Subcutaneous preadipocyte (primary cell): Measurements from ENCODE around the gene ARL4A. TPM values are rescaled to one million over a fixed set of nuclear protein-coding genes. Genes with fewer than 3 reads are reported as not detected.

Experiments
- small RNA-seq: library from RNA; depleted of rRNA; stranded (forward); fragments of <200 nt; gene quantifications from one replicate; pipeline ENCODE3, GENCODE V24; 2012
- total RNA-seq: library from RNA; depleted of rRNA; stranded (reverse); fragments of >200 nt; gene quantifications from 2 replicates; pipeline ENCODE4 v1.2.3, GENCODE V29; 2012

The ARL4A gene, protein sequence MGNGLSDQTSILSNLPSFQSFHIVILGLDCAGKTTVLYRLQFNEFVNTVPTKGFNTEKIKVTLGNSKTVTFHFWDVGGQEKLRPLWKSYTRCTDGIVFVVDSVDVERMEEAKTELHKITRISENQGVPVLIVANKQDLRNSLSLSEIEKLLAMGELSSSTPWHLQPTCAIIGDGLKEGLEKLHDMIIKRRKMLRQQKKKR
- total RNA-seq, result 18.4 and 30.1 TPM in 2 replicates

DNA sequence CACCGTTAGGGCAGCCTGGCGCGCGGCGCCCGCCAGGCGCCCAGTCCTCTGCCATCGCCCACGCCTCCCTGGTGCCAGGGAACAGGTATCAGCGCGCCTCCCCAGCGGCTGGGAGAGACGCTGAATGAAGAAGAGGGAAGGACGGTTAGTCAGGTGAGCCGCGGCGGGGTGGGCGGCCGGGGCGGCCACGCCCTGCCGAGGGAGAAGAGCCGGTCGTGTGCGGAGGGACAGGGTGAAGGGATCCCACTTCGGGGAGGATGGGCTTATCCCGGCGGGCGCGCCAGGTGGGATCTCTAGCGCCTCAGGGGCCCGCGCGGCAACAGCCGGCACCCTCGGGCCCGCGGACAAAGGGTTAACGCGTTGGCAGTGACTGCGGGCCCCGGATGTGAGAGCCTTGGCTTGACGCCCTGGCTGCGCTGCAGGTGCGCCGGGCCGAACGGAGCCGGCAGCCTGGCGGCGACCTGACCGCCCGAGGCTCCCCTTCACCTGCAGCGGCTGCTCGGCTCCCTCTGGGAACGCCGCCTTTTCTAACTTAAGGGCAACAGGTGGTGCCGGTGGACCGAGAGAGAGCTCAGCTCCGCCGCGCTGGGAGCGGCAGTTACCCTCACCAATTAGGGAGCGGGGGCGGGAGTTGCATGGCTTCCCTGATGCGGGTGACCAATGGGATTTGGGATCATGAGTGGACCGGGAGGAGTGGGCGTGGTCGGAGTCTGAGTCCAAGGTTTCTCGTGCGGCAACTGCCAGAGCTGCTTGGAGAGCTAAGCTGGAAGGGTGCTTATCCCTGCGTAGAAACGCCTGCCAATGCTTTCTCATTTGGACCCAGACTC is at the start of gene ARL4A:
ARL4A (plus strand) TSS at position 743 of the 827 bp plus-strand sequence. CDS start 622 bp downstream, outside the sequence.

Small RNA genes lying within 50 kb of the gene (small RNA-seq; reads per million reads assigned to genes)
- gene RF00264, result not detected

Other genes starting within 250 kb of the ARL4A start
- gene SCIN, start 116.9 kb upstream of the ARL4A start, total RNA-seq, result under 0.01 TPM in 2 replicates